NK-92 (cell line): ENCODE measurements around the gene CCDC43.

ENCODE experiments used
- DNase-seq: peaks from one replicate; lab custom pipeline; 2025; ENCODE audit not compliant: unreplicated experiment; lab: John Stamatoyannopoulos, UW

CCDC43 gene

DNA sequence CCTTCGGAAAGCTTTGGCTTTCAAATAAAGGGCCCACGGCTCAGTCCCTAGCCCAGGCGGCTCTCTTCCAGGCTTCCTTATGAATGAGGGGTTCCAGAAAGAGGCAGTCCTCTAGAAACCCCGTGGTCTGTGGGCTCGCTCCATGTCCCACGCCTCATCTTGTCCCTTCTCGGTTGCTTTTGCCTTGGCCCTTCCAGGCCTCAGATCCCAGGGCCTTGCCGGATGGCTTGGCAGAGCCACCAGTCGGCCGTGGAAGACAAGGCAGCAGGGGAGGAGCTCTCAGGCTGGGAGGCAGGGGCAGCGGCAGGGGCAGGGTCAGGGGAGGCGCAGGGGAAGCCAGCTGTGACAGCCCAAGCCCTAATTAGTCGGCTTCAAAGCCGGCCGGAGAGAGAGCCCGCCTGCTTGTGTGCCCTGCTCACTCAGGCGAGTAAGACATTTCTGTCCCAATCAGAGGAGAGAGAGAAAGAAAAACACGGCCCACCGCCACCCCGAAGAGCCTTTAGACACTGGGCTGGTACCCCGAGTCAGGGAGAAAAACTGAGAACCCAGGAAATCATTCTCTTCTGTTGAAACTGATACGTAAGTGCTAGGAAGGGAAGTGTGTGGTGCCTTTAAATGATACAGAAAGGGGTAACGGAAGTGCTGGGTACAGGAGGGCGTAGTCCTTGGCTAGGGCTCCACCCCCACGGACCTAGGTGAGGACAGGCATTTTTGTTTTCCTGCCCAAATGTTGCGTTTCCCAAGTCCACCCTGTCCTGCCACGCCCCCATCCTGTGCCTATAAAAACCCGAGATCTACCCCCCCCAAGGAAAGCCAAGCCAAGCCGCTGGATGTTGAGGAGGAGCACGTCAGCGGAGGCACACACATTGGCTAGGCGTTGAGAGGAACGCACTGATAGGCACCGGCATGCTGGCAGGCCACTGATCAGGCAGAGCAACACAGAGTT, 61.1 kb downstream of the CCDC43 start:
- DNase-seq = no peak

DNA sequence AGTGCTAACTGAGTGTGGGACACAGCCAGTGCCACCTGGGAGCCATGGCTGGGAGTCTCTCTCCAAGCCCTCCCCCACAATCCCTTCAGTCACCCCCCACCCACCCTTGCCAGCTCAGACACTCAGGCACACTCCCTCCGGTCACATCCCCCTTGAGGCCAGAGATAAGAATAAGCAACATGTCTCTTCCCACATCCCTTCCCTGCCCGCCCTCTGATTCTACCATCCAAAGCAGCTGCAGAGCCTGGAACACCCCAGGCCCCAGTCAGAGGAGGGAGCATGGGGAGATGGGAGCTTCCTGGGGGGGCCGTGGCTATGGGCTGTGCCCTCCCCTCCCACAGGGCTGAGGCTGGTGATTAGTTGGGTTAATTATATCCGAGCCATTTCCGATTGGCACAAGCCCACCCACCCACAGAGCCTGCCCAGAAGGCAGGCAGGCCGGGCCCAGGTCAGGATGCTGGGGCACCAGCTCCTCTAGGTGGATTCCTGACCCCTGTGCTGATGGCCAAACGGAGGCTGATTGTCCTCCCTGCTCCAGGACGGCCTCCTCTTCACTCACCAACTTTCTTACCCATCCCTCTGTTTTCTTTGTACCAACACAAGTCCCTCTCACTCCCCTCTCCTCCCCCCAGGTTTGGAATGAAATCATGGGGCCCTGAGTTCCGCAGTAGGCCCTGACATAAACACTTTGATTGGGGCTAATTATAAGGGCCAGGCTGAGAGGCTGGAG, 61.9 kb downstream of the CCDC43 start:
- no peak for DNase-seq
